DOHH2 (cell line): ENCODE results near the gene TRAPPC5.

Experiments
- H3F3A ChIP-seq: fragments of 200-600 bp; sonication (generic), shearing (Covaris generic); 2 replicates; pipeline ENCODE4 v1.6.0; 2016; ENCODE audit warnings: antibody characterized with exemption, mild to moderate bottlenecking; ENCODE audit not compliant: control insufficient read depth, insufficient read depth
- H3K27ac ChIP-seq: fragments of 200-600 bp; sonication (generic); 2 replicates; pipeline ENCODE4 v1.5.1; 2014; ENCODE audit warnings: low read depth, mild to moderate bottlenecking, low read length, moderate library complexity
- H3K27me3 ChIP-seq: fragments of 200-600 bp; sonication (generic); 2 replicates; pipeline ENCODE4 v1.6.1; 2014; ENCODE audit warnings: mild to moderate bottlenecking, low read length, mixed read lengths; ENCODE audit not compliant: control insufficient read depth
- H3K36me3 ChIP-seq: fragments of 200-600 bp; sonication (generic); 2 replicates; pipeline ENCODE4 v1.6.1; 2014; ENCODE audit warnings: mild to moderate bottlenecking, low read length, moderate library complexity, mixed read lengths; ENCODE audit not compliant: control insufficient read depth
- H3K4me1 ChIP-seq: fragments of 200-600 bp; sonication (generic); 2 replicates; pipeline ENCODE4 v1.6.1; 2014; ENCODE audit warnings: mild to moderate bottlenecking, low read length, mixed read lengths; ENCODE audit not compliant: control insufficient read depth
- H3K4me2 ChIP-seq: fragments of 200-600 bp; sonication (generic); 2 replicates; pipeline ENCODE4 v1.6.0; 2014; ENCODE audit warnings: mild to moderate bottlenecking, low read length, moderate library complexity
- H3K4me3 ChIP-seq: fragments of 200-600 bp; sonication (generic); 2 replicates; pipeline ENCODE4 v1.5.1; 2014; ENCODE audit warnings: mild to moderate bottlenecking, low read length, mixed read lengths
- H3K79me2 ChIP-seq: fragments of 200-600 bp; sonication (generic); 2 replicates; pipeline ENCODE4 v1.6.1; 2014; ENCODE audit warnings: mild to moderate bottlenecking, low read length, mixed read lengths; ENCODE audit not compliant: control insufficient read depth
- H3K9me2 ChIP-seq: fragments of 200-600 bp; sonication (generic); replicated peaks from 2 replicates; pipeline ENCODE4 v1.6.1; 2014; ENCODE audit warnings: mild to moderate bottlenecking, low read length, mixed read lengths; ENCODE audit not compliant: control insufficient read depth
- H3K9me3 ChIP-seq: fragments of 200-600 bp; sonication (generic); 2 replicates; pipeline ENCODE4 v1.6.1; 2014; ENCODE audit warnings: antibody characterized with exemption, low read length, mixed read lengths; ENCODE audit not compliant: control insufficient read depth, insufficient read depth
- H4K20me1 ChIP-seq: fragments of 200-600 bp; sonication (generic); 2 replicates; pipeline ENCODE4 v1.6.0; 2014; ENCODE audit warnings: low read depth, mild to moderate bottlenecking, antibody characterized with exemption, low read length, moderate library complexity; ENCODE audit not compliant: control insufficient read depth, insufficient read depth
- EZH2phosphoT487 ChIP-seq: fragments of 200-600 bp; sonication (generic); IDR thresholded peaks from 2 replicates; pipeline ENCODE4 v1.6.1; 2017; ENCODE audit warnings: borderline replicate concordance, mild to moderate bottlenecking, antibody characterized with exemption, low read length, moderate library complexity, mixed read lengths
- TF ChIP-seq, protein P1 (sequence below): fragments of 200-600 bp; sonication (generic); IDR thresholded peaks from one replicate; pipeline ENCODE4 v1.5.1; 2014; ENCODE audit warnings: antibody characterized with exemption, mild to moderate bottlenecking, low read depth, low read length; ENCODE audit not compliant: poor library complexity, severe bottlenecking

TRAPPC5 gene

DNA sequence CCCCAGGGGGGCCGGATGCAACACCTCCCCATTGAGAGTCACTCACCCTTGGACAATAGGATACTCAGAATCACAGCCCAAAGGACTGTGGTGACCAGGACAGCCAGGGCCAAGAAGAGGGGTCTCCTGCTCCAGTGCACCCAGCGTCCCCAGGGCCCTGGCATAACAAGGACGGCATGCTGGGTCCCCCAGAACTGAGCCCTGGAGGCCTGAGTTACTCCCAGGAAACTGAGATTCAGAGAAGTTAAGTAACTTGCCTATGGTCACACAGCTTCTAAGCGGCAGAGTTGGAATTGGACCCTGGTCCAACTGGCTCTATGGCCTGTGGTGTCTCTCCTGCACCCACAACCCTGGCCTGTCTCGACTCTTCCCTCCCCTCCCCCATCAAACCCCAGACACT is 51.0 kb downstream of the TRAPPC5 start:
- Histone ChIP-seq H3K4me2 (no peak overlapping the region), H3K27ac (no peak overlapping the region), H3K9me2 (no peaks in the 10 kb centered on the region), H3F3A (no peaks in the 10 kb centered on the region), H3K9me3 (no peaks in the 10 kb centered on the region), H3K27me3 (peaks cover 19% of the 10 kb centered on the region), H3K36me3 (no peaks in the 10 kb centered on the region), H4K20me1 (no peaks in the 10 kb centered on the region), H3K4me1 (no peaks in the 10 kb centered on the region), H3K79me2 (no peaks in the 10 kb centered on the region), H3K4me3 (no peak overlapping the region)
- no peak for TF ChIP-seq EZH2phosphoT487
- TF ChIP-seq, protein P1, sequence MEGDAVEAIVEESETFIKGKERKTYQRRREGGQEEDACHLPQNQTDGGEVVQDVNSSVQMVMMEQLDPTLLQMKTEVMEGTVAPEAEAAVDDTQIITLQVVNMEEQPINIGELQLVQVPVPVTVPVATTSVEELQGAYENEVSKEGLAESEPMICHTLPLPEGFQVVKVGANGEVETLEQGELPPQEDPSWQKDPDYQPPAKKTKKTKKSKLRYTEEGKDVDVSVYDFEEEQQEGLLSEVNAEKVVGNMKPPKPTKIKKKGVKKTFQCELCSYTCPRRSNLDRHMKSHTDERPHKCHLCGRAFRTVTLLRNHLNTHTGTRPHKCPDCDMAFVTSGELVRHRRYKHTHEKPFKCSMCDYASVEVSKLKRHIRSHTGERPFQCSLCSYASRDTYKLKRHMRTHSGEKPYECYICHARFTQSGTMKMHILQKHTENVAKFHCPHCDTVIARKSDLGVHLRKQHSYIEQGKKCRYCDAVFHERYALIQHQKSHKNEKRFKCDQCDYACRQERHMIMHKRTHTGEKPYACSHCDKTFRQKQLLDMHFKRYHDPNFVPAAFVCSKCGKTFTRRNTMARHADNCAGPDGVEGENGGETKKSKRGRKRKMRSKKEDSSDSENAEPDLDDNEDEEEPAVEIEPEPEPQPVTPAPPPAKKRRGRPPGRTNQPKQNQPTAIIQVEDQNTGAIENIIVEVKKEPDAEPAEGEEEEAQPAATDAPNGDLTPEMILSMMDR: no peak

DNA sequence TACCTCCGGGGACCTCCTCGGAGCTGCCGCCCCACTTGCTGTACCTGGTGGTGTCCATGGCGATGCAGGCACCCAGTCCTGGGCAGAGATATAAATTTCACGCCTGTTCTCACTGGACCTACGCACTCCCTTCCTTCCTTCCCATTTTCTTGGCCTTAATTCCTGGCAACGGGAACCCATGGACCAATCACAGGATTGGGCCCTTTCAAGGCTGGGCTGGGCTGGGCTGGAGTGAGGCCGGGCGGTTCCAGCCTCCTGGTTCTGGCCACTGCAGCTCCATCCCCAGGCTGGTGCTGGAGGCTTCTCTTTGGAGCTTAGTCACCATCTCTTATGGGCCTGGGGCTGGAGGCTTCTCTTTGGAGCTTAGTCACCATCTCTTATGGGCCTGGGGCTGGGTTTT is 51.4 kb downstream of the TRAPPC5 start, which contains the start of gene CLEC4G:
TSS of gene CLEC4G (minus strand) at position 66 of the 400 bp plus-strand sequence. CDS start at position 58, 8 bp downstream.
- no peak within 1 kb of the TSS for H3K4me3 ChIP-seq
- H4K20me1 ChIP-seq: no peaks in the 10 kb centered on the region
- no peaks in the 10 kb centered on the region for H3K36me3 ChIP-seq
- H3K9me3 ChIP-seq: no peaks in the 10 kb centered on the region
- H3K9me2 ChIP-seq: no peaks in the 10 kb centered on the region
- H3F3A ChIP-seq: no peaks in the 10 kb centered on the region
- peaks cover 19% of the 10 kb centered on the region for H3K27me3 ChIP-seq
- no peak within 1 kb of the TSS for H3K4me2 ChIP-seq
- no peaks in the 10 kb centered on the region for H3K79me2 ChIP-seq
- no peak within 1 kb of the TSS for H3K27ac ChIP-seq
- TF ChIP-seq, protein P1: no peak
- no peak for TF ChIP-seq EZH2phosphoT487
- H3K4me1 ChIP-seq: no peaks in the 10 kb centered on the region

DNA sequence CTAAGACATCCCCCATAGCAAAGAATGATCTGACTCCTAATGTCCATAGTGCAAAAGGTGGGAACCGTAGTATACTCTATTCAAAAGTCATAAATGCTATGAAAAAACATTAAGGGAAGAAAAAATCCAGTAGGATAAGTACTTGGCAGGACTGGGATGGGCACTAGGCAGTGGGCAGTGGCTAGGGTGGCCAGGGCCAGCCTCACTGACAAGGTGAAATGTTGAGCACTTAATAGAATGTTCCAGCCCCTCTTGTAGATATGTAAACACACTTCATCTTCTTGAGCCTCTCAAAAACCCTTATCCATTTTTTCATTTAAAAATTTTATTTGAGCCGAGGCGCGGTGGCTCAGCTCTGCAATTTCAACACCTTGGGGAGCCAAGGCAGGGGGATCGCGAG is 52.7 kb downstream of the TRAPPC5 start:
- Histone ChIP-seq H4K20me1 (no peaks in the 10 kb centered on the region), H3K27me3 (peaks cover 17% of the 10 kb centered on the region), H3K4me3 (no peak overlapping the region), H3K4me1 (no peaks in the 10 kb centered on the region), H3K36me3 (no peaks in the 10 kb centered on the region), H3K9me2 (no peaks in the 10 kb centered on the region), H3K4me2 (no peak overlapping the region), H3F3A (no peaks in the 10 kb centered on the region), H3K9me3 (no peaks in the 10 kb centered on the region), H3K27ac (no peak overlapping the region), H3K79me2 (no peaks in the 10 kb centered on the region)
- no peak for TF ChIP-seq EZH2phosphoT487
- TF ChIP-seq, protein P1: no peak
